ENCODE results near the gene COX14. TPM values are rescaled to one million over a fixed set of nuclear protein-coding genes. Genes with fewer than 3 reads are reported as not detected.

The COX14 gene
- total RNA-seq, 1 experiment from 2014 or later, result 31.9 TPM

- Histone ChIP-seq H3K4me2 (ENCODE audit: insufficient read depth, insufficient read length, low read length) (no peak overlapping the region), H3K14ac (ENCODE audit: insufficient read depth, low read length) (no peak overlapping the region)
Observed at GRCh38 chr12:50142993-50143392, 31.0 kb downstream of the COX14 start.

More at GRCh38 chr12:50142993-50143392, 31.0 kb downstream of the COX14 start:
- no peaks in the 10 kb centered on the region for H3K9me3 ChIP-seq (ENCODE audit: control insufficient read depth, low read depth, low read length)
- no peaks in the 10 kb centered on the region for H3K79me1 ChIP-seq (ENCODE audit: insufficient read depth, low read depth, low read length, poor library complexity, severe bottlenecking)
- H3T11ph ChIP-seq (ENCODE audit: low read length), result no peak overlapping the region
- H3K4me1 ChIP-seq (ENCODE audit: insufficient read depth, low read length), result no peaks in the 10 kb centered on the region
- H2BK12ac ChIP-seq (ENCODE audit: insufficient read length, low read depth, low read length), result no peak overlapping the region
- no peak overlapping the region for H2AFZ ChIP-seq (ENCODE audit: low read length)
- no peak overlapping the region for H2AK5ac ChIP-seq (ENCODE audit: insufficient read length, low read length)
- H3K4ac ChIP-seq (ENCODE audit: low read depth, low read length), result no peak overlapping the region
- no peak overlapping the region for H3K18ac ChIP-seq (ENCODE audit: insufficient read length, low read depth, low read length)
- no peak overlapping the region for H2BK5ac ChIP-seq (ENCODE audit: insufficient read length, low read length)
- WGBS (ENCODE audit: extremely low coverage, insufficient read length, low lambda C conversion rate), result no CpG with 5 or more reads among the region's 8 CpGs
- H3K23me2 ChIP-seq (ENCODE audit: insufficient read length, low read depth, low read length, poor library complexity, severe bottlenecking), result no peaks in the 10 kb centered on the region
- no peak overlapping the region for H3K4me3 Mint-ChIP-seq
- no peak overlapping the region for H4K8ac ChIP-seq (replicated peaks; ENCODE audit: insufficient read length, low read depth, low read length)
- no peaks in the 10 kb centered on the region for H4K20me1 ChIP-seq (ENCODE audit: control insufficient read depth, insufficient read depth, insufficient read length)
- no peak overlapping the region for H2BK120ac ChIP-seq (ENCODE audit: low read depth, low read length, poor library complexity, severe bottlenecking)
- no peak overlapping the region for H2BK20ac ChIP-seq (ENCODE audit: low read depth, low read length, poor library complexity, severe bottlenecking)
- H3K27me3 Mint-ChIP-seq (ENCODE audit: low read depth), result no peaks in the 10 kb centered on the region
- H3K36me3 Mint-ChIP-seq (ENCODE audit: insufficient read depth in 1 of 3, low read depth in 3 of 3), result peaks cover 8 to 36% (median 22%) of the 10 kb centered on the region in 3 experiments
- H4K5ac ChIP-seq (ENCODE audit: insufficient read length, low read depth, low read length), result no peak overlapping the region
- H4K91ac ChIP-seq (ENCODE audit: insufficient read length, low read depth, low read length), result no peak overlapping the region
- H3K9me3 Mint-ChIP-seq, result no peaks in the 10 kb centered on the region
- 0 out of 7 replicates have a peak overlapping the region, but pooled peaks of 1 of the 3 experiments have one; percentile 35 for H3K27ac Mint-ChIP-seq
- no peak for DNase-seq
- no peak overlapping the region for H3K9ac ChIP-seq (ENCODE audit: extremely low read depth, insufficient read length, low read length)
- H2BK15ac ChIP-seq (ENCODE audit: low read depth, low read length), result no peak overlapping the region
- TF ChIP-seq CTCF (conservative IDR thresholded peaks at IDR 0.05), result no peak
- no peak overlapping the region for H3K23ac ChIP-seq (ENCODE audit: insufficient read length, low read depth, low read length)
- no peak overlapping the region for H3K27ac ChIP-seq (ENCODE audit: insufficient read length, low read depth, low read length)
- H3K27me3 ChIP-seq (ENCODE audit: insufficient read depth, low read length), result no peaks in the 10 kb centered on the region
- no peak overlapping the region for H3K56ac ChIP-seq (ENCODE audit: insufficient read length, low read depth, low read length)
- no peaks in the 10 kb centered on the region; the same call in 1 of the 2 replicates for H3K79me2 ChIP-seq (ENCODE audit: insufficient read depth, low read length)
- H3K4me1 Mint-ChIP-seq, result peaks cover 4 to 6% of the 10 kb centered on the region in 2 experiments; a peak in 3 of 4 replicates

Measured in H9 (cell line).